Pons (tissue), 1 donor: ENCODE results near the gene ZNF668.
"Not testable (repeated sequence)": the region's sequence is repeated elsewhere in the genome, so short reads cannot be mapped to it uniquely, and the experiment has no call there.

ENCODE experiments used
- DNase-seq: peaks from one replicate; pipeline ENCODE4 v3.0.0-alpha.2; 2016; ENCODE audit warnings: low spot score

The ZNF668 gene

GRCh38 chr16:31013292-31013691, 60.7 kb downstream of the ZNF668 start:
- DNase-seq = not testable (repeated sequence)

- DNase-seq = not testable (repeated sequence)
These were observed 62.2 kb downstream of the ZNF668 start for GRCh38 chr16:31011815-31012214.
